Testis (tissue), 3 donors: ENCODE measurements around the gene MET. TPM values are rescaled to one million over a fixed set of nuclear protein-coding genes. Genes with fewer than 3 reads are reported as not detected.

Source experiments
- DNase-seq: peaks from one replicate; pipeline ENCODE4 v3.0.0-alpha.2; 2019
- H3K27ac ChIP-seq, 2 donors: fragments of 200-600 bp; sonication (generic); one replicate each; pipeline ENCODE4 v1.5.1; 2019
- H3K27me3 ChIP-seq: fragments of 200-600 bp; sonication (generic); one replicate; pipeline ENCODE4 v1.5.1; 2019
- H3K36me3 ChIP-seq: fragments of 200-600 bp; sonication (generic); one replicate; pipeline ENCODE4 v1.5.1; 2017; ENCODE audit warnings: low read depth; ENCODE audit errors: missing control alignments
- H3K4me1 ChIP-seq: fragments of 200-600 bp; sonication (generic); one replicate; pipeline ENCODE4 v1.5.1; 2019
- H3K4me3 ChIP-seq, 2 donors: fragments of 200-600 bp; sonication (generic); one replicate each; pipeline ENCODE4 v1.5.1; 2017 to 2019
- H3K9me3 ChIP-seq: fragments of 200-600 bp; sonication (generic); one replicate; pipeline ENCODE4 v1.5.1; 2017
- CTCF ChIP-seq, 3 experiments: fragments of 450-650 bp in 2 of 3; fragments of 200-600 bp in 1 of 3; sonication (generic) in 1 of 3; IDR thresholded peaks; one replicate each; pipeline ENCODE4 v1.5.1; 2016 to 2019; ENCODE audit warnings: antibody characterized with exemption in 3 of 3, mild to moderate bottlenecking in 2 of 3, moderate library complexity in 1 of 3
- POLR2A ChIP-seq: fragments of 450-650 bp; IDR thresholded peaks from one replicate; pipeline ENCODE4 v1.6.1; 2017; ENCODE audit warnings: antibody characterized with exemption, mild to moderate bottlenecking, moderate library complexity
- WGBS, 2 donors: methylation state at CpG; one replicate each; pipeline ENCODE4 v1.1.5; 2018; 5-methylcytosine and 5-hydroxymethylcytosine counted together
- intact Hi-C: fragments of 100-400 bp; cut with DNase I; formaldehyde crosslinking; loops from one replicate; pipeline ENCODE4 v1.15.1; 2023; ENCODE audit warnings: low total_unique reads
- polyA plus RNA-seq: library from polyadenylated mRNA; stranded (reverse); fragments of 350-450 nt; fragmentation: Illumina TruSeq; extraction: RNeasy Lipid Tissue Mini Kit (QIAGEN cat#74804); gene quantifications from one replicate; pipeline ENCODE4 v1.2.3, GENCODE V29; 2014; ENCODE audit warnings: low read depth, low replicate concordance; ENCODE audit not compliant: insufficient read depth
- total RNA-seq, 2 donors: library from RNA; depleted of rRNA; stranded (reverse); fragments of >200 nt; gene quantifications; one replicate each; pipeline ENCODE4 v1.2.3, GENCODE V29; 2016

The MET gene
- total and polyA plus RNA-seq, 3 donors from 2014 or later = 2.0 to 3.9 (median 3.2) TPM

DNA sequence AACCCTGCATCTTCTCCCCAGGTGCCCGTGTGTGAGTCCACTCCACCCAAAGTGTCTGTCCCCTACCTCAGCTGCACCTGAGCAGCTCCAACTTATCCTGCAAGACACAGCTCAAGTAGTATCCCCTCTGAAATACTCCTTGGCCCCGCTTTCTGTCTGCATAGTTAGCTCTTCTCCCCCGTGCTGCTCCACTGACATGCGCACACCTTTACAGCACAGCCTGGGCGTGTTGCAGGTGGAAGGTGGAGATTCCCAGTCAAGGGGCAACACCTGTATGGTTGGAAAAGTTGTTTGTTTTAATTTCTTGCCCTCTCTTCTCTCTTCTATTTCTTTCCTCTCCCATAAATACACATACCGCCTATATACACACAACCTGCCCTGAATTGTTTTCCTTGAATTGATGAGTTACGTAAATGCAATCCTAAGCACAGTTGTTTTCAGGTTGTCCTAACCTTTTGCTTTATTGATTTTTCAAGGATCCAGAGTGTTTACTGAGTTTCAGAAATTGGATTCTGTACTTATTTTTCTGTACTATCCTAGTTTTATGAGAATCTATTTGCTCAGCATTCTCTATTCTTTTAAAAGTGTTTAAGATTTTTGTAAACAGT lies 14.9 kb downstream of the MET start:
- no peaks in the 10 kb centered on the region for H3K27me3 ChIP-seq
- TF ChIP-seq POLR2A = no peak
- TF ChIP-seq CTCF (IDR thresholded peaks at IDR 0.05) = no peak
- no peak overlapping the region for H3K27ac ChIP-seq
- 91 to 92% methylated on average over 7 of the region's 7 CpGs for WGBS, 2 donors
- no peak for DNase-seq
- no peaks in the 10 kb centered on the region for H3K9me3 ChIP-seq
- no peaks in the 10 kb centered on the region for H3K36me3 ChIP-seq
- no peaks in the 10 kb centered on the region for H3K4me1 ChIP-seq
- intact Hi-C loops = no loop called here
- no peak overlapping the region for H3K4me3 ChIP-seq

DNA sequence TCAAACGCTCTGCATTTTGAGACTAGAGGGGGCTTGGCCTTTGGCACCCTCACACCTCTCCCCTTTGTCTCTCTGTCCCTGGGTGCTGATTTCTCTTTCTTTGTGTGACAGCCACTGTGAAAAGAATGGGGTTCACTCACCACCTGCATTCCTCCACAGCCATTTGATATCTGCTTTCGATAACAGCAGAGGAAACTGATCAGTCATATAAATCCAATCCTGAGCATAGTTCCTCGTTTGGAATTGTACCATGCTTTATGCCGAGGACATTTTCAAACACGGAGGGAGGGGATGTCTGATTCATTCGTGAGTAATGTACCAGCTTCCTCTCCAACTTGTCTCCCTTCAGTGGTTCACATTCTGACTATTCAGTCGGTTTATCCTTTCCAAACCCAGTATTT lies 15.8 kb downstream of the MET start:
- no peak overlapping the region for H3K4me3 ChIP-seq
- intact Hi-C loops = no loop called here
- WGBS, 2 donors = 49 to 58% methylated on average over 7 of the region's 7 CpGs
- no peaks in the 10 kb centered on the region for H3K36me3 ChIP-seq
- H3K9me3 ChIP-seq = no peaks in the 10 kb centered on the region
- no peak for TF ChIP-seq POLR2A
- TF ChIP-seq CTCF (IDR thresholded peaks at IDR 0.05) = no peak
- no peak overlapping the region for H3K27ac ChIP-seq
- no peaks in the 10 kb centered on the region for H3K27me3 ChIP-seq
- no peaks in the 10 kb centered on the region for H3K4me1 ChIP-seq
- no peak for DNase-seq

GRCh38 chr7:116689790-116690259 lies 17.8 kb downstream of the MET start:
- WGBS, 2 donors = 77 to 89% methylated on average over 4 of the region's 4 CpGs
- no peaks in the 10 kb centered on the region for H3K9me3 ChIP-seq
- no peak overlapping the region for H3K27ac ChIP-seq
- DNase-seq = no peak
- TF ChIP-seq POLR2A = no peak
- TF ChIP-seq CTCF (IDR thresholded peaks at IDR 0.05) = no peak
- no peaks in the 10 kb centered on the region for H3K36me3 ChIP-seq
- H3K4me3 ChIP-seq = no peak overlapping the region
- H3K4me1 ChIP-seq = no peaks in the 10 kb centered on the region
- intact Hi-C loops = no loop called here
- H3K27me3 ChIP-seq = no peaks in the 10 kb centered on the region

DNA sequence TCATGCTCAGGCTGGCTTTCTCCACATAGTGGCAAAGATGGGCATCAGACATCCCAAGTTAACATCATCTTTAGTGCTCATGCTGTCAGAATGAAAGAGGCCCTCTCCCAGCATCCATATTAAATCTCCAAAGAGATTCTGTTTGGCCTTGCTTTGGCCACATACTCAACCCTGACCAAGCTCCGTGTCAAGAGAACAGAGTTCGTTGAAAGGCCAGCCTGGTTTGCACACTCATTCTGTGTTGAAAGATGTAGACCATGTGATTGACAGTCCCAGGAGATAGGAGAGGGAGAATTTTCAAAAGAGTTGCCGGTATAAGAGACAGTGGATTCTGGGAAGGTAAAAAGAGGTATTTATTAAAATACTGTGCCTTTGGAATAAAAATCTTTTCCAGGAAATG lies 19.7 kb downstream of the MET start:
- no peak overlapping the region for H3K4me3 ChIP-seq
- H3K36me3 ChIP-seq = no peaks in the 10 kb centered on the region
- no peaks in the 10 kb centered on the region for H3K27me3 ChIP-seq
- H3K27ac ChIP-seq = no peak overlapping the region
- WGBS, 2 donors = 77 to 85% methylated on average over 3 of the region's 3 CpGs
- intact Hi-C loops = no loop called here
- no peak for DNase-seq
- no peaks in the 10 kb centered on the region for H3K4me1 ChIP-seq
- no peak for TF ChIP-seq POLR2A
- TF ChIP-seq CTCF (IDR thresholded peaks at IDR 0.05) = no peak
- no peaks in the 10 kb centered on the region for H3K9me3 ChIP-seq
